Breast epithelium (tissue), 3 donors: Measurements from ENCODE around the gene SPRY2.

Experiments
- CTCF ChIP-seq, 3 donors: fragments of 450-650 bp; IDR thresholded peaks; one replicate each; pipeline ENCODE4 v1.5.1; 2016 to 2017; ENCODE audit warnings: antibody characterized with exemption in 3 of 3, mild to moderate bottlenecking in 3 of 3, moderate library complexity in 3 of 3
- POLR2A ChIP-seq: fragments of 450-650 bp; IDR thresholded peaks from one replicate; pipeline ENCODE4 v1.6.1; 2016; ENCODE audit warnings: antibody characterized with exemption, mild to moderate bottlenecking, moderate library complexity

- TF ChIP-seq CTCF (IDR thresholded peaks at IDR 0.05), result no peak
- TF ChIP-seq POLR2A, result no peak
Observed at GRCh38 chr13:80388506-80388905, 47.6 kb upstream of the SPRY2 start.
